ENCODE data around the gene PRICKLE4.
A peak's percentile ranks its signal among the peaks of the same experiment; 100 is the strongest.
"Not testable (repeated sequence)": the region's sequence is repeated elsewhere in the genome, so short reads cannot be mapped to it uniquely, and the experiment has no call there.

PRICKLE4 gene

GRCh38 chr6:41758641-41759035 is 21.9 kb upstream of the PRICKLE4 start:
- no peak overlapping the region for H3K9ac ChIP-seq (ENCODE audit: insufficient read length, low read depth)
- peaks cover 7% of the 10 kb centered on the region for H3K4me1 ChIP-seq (ENCODE audit: insufficient read depth, insufficient read length)
- no peak for DNase-seq (ENCODE audit: low read depth, low spot score)
- peaks cover 8% of the 10 kb centered on the region; the same call in 1 of the 2 replicates for H3K9me3 ChIP-seq (ENCODE audit: insufficient read depth, low read length)
- TF ChIP-seq ZNF274 (IDR thresholded peaks at IDR 0.05; ENCODE audit: low read depth, low read length), result no peak
- no peak for TF ChIP-seq SUZ12 (IDR thresholded peaks at IDR 0.05; ENCODE audit: extremely low read depth, insufficient read depth, insufficient read length)
- TF ChIP-seq YY1 (IDR thresholded peaks at IDR 0.05; ENCODE audit: insufficient read depth, insufficient read length), result no peak
- no peaks in the 10 kb centered on the region for H3K27me3 ChIP-seq (ENCODE audit: insufficient read depth, insufficient read length)
- H3K4me3 ChIP-seq (ENCODE audit: insufficient read length, low read depth), result no peak overlapping the region
- H3K36me3 ChIP-seq (ENCODE audit: insufficient read depth, insufficient read length, low read length), result no peaks in the 10 kb centered on the region

- DNase-seq (ENCODE audit: low read depth, low spot score), result no peak
- TF ChIP-seq ZNF274 (IDR thresholded peaks at IDR 0.05; ENCODE audit: low read depth, low read length), result no peak
- no peak for TF ChIP-seq YY1 (IDR thresholded peaks at IDR 0.05; ENCODE audit: insufficient read depth, insufficient read length)
- no peak for TF ChIP-seq SUZ12 (IDR thresholded peaks at IDR 0.05; ENCODE audit: extremely low read depth, insufficient read depth, insufficient read length)
- Histone ChIP-seq H3K27me3 (ENCODE audit: insufficient read depth, insufficient read length) (no peaks in the 10 kb centered on the region), H3K4me1 (ENCODE audit: insufficient read depth, insufficient read length) (peaks cover 9% of the 10 kb centered on the region), H3K36me3 (ENCODE audit: insufficient read depth, insufficient read length, low read length) (no peaks in the 10 kb centered on the region), H3K9me3 (ENCODE audit: insufficient read depth, low read length) (peaks cover 8% of the 10 kb centered on the region; the same call in 1 of the 2 replicates), H3K9ac (ENCODE audit: insufficient read length, low read depth) (no peak overlapping the region), H3K4me3 (ENCODE audit: insufficient read length, low read depth) (no peak overlapping the region)
These were observed 21.3 kb upstream of the PRICKLE4 start for GRCh38 chr6:41759106-41759904.

GRCh38 chr6:41759905-41760579 is 20.5 kb upstream of the PRICKLE4 start:
- TF ChIP-seq ZNF274 (IDR thresholded peaks at IDR 0.05; ENCODE audit: low read depth, low read length), result no peak
- no peak for TF ChIP-seq YY1 (IDR thresholded peaks at IDR 0.05; ENCODE audit: insufficient read depth, insufficient read length)
- TF ChIP-seq SUZ12 (IDR thresholded peaks at IDR 0.05; ENCODE audit: extremely low read depth, insufficient read depth, insufficient read length), result no peak
- no peak for DNase-seq (ENCODE audit: low read depth, low spot score)
- Histone ChIP-seq H3K36me3 (ENCODE audit: insufficient read depth, insufficient read length, low read length) (no peaks in the 10 kb centered on the region), H3K9ac (ENCODE audit: insufficient read length, low read depth) (peak overlapping the region; percentile 21), H3K9me3 (ENCODE audit: insufficient read depth, low read length) (peaks cover 8% of the 10 kb centered on the region; the same call in 1 of the 2 replicates), H3K27me3 (ENCODE audit: insufficient read depth, insufficient read length) (no peaks in the 10 kb centered on the region), H3K4me1 (ENCODE audit: insufficient read depth, insufficient read length) (peaks cover 10% of the 10 kb centered on the region), H3K4me3 (ENCODE audit: insufficient read length, low read depth) (no peak overlapping the region)

- Histone ChIP-seq H3K36me3 (ENCODE audit: insufficient read depth, insufficient read length, low read length) (no peaks in the 10 kb centered on the region), H3K4me1 (ENCODE audit: insufficient read depth, insufficient read length) (peaks cover 6% of the 10 kb centered on the region), H3K9me3 (ENCODE audit: insufficient read depth, low read length) (no peaks in the 10 kb centered on the region), H3K9ac (ENCODE audit: insufficient read length, low read depth) (no peak overlapping the region), H3K27me3 (ENCODE audit: insufficient read depth, insufficient read length) (no peaks in the 10 kb centered on the region), H3K4me3 (ENCODE audit: insufficient read length, low read depth) (no peak overlapping the region)
- TF ChIP-seq SUZ12 (IDR thresholded peaks at IDR 0.05; ENCODE audit: extremely low read depth, insufficient read depth, insufficient read length), result no peak
- TF ChIP-seq ZNF274 (IDR thresholded peaks at IDR 0.05; ENCODE audit: low read depth, low read length), result no peak
- no peak for TF ChIP-seq YY1 (IDR thresholded peaks at IDR 0.05; ENCODE audit: insufficient read depth, insufficient read length)
- no peak for DNase-seq (ENCODE audit: low read depth, low spot score)
These were observed 17.1 kb upstream of the PRICKLE4 start for GRCh38 chr6:41763470-41763869.

DNA sequence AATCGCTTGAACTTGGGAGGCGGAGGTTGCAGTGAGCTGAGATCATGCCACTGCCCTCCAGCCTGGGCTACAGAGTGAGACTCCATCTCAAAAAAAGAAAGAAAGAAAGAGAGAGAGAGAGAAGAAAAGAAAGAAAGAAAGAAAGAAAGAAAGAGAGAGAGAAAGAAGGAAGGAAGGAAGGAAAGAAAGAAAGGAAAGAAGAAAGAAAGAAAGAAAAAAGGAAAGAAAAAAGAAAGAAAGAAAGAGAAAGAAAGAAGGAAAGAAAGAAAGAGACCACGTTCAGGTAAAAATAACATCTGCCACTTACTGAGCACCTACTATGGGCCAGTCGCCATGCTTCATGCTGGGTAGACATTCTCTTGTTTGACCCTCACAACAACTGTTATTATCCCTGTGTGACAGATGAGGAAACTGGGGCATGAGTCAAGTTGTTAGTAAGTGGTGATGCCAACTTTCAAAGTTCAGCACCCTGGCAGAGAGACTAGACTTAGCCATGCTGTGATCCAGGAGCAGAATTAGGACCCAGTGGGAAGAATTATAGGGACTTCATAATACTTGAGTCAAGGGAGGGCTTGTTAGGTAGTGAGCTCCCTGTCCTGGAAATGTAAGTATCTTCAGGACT is 14.4 kb upstream of the PRICKLE4 start:
- not testable (repeated sequence) for H3K27me3 ChIP-seq (ENCODE audit: insufficient read depth, insufficient read length); H3K4me3 ChIP-seq (ENCODE audit: insufficient read length, low read depth); H3K9ac ChIP-seq (ENCODE audit: insufficient read length, low read depth); DNase-seq (ENCODE audit: low read depth, low spot score); H3K36me3 ChIP-seq (ENCODE audit: insufficient read depth, insufficient read length, low read length); H3K4me1 ChIP-seq (ENCODE audit: insufficient read depth, insufficient read length); H3K9me3 ChIP-seq (ENCODE audit: insufficient read depth, low read length)

GRCh38 chr6:41767112-41767833 is 13.3 kb upstream of the PRICKLE4 start:
- DNase-seq (ENCODE audit: low read depth, low spot score), result no peak
- no peak overlapping the region for H3K9ac ChIP-seq (ENCODE audit: insufficient read length, low read depth)
- TF ChIP-seq YY1 (IDR thresholded peaks at IDR 0.05; ENCODE audit: insufficient read depth, insufficient read length), result no peak
- TF ChIP-seq SUZ12 (IDR thresholded peaks at IDR 0.05; ENCODE audit: extremely low read depth, insufficient read depth, insufficient read length), result no peak
- TF ChIP-seq ZNF274 (IDR thresholded peaks at IDR 0.05; ENCODE audit: low read depth, low read length), result no peak

More at GRCh38 chr6:41767112-41767833, 13.3 kb upstream of the PRICKLE4 start:
- no peaks in the 10 kb centered on the region for H3K27me3 ChIP-seq (ENCODE audit: insufficient read depth, insufficient read length)
- peaks cover 20% of the 10 kb centered on the region for H3K36me3 ChIP-seq (ENCODE audit: insufficient read depth, insufficient read length, low read length)
- H3K4me3 ChIP-seq (ENCODE audit: insufficient read length, low read depth), result no peak overlapping the region
- peaks cover 4% of the 10 kb centered on the region for H3K4me1 ChIP-seq (ENCODE audit: insufficient read depth, insufficient read length)
- H3K9me3 ChIP-seq (ENCODE audit: insufficient read depth, low read length), result no peaks in the 10 kb centered on the region
